NCI-H2196 (cell line): ENCODE data around the gene RRAD.
A peak's percentile ranks its signal among the peaks of the same experiment; 100 is the strongest.

Experiments
- DNase-seq: peaks from one replicate; lab custom pipeline; 2025; ENCODE audit not compliant: unreplicated experiment; lab: John Stamatoyannopoulos, UW

The RRAD gene

GRCh38 chr16:66885491-66885890, 39.8 kb downstream of the RRAD start:
- no peak for DNase-seq

- no peak for DNase-seq
These were observed 42.6 kb downstream of the RRAD start for GRCh38 chr16:66882702-66883101.

- no peak for DNase-seq
These were observed 43.3 kb downstream of the RRAD start for GRCh38 chr16:66881964-66882508.

GRCh38 chr16:66881560-66881959, 43.8 kb downstream of the RRAD start:
- DNase-seq = no peak

GRCh38 chr16:66881014-66881417, 44.3 kb downstream of the RRAD start:
- no peak for DNase-seq

GRCh38 chr16:66880288-66881013, 44.9 kb downstream of the RRAD start, which contains the start of gene PDP2:
TSS of gene PDP2 (plus strand) at chr16:66880515. CDS start at chr16:66884285, 3,770 bp downstream.
- DNase-seq = peak; percentile 83

- no peak for DNase-seq
These were observed 47.3 kb downstream of the RRAD start for GRCh38 chr16:66878067-66878466.

- DNase-seq = no peak
These were observed 51.1 kb downstream of the RRAD start for GRCh38 chr16:66874079-66874775.

- DNase-seq = no peak
These were observed 51.7 kb downstream of the RRAD start for GRCh38 chr16:66873685-66874055.

GRCh38 chr16:66872943-66873684, 52.2 kb downstream of the RRAD start:
- DNase-seq = peak; percentile 79

- no peak for DNase-seq
These were observed 52.8 kb downstream of the RRAD start for GRCh38 chr16:66872559-66872942.

GRCh38 chr16:66871840-66872239, 53.5 kb downstream of the RRAD start:
- DNase-seq = no peak
